Epidermal melanocyte (primary cell): ENCODE results near the gene PPTC7.
"Not testable (repeated sequence)": the region's sequence is repeated elsewhere in the genome, so short reads cannot be mapped to it uniquely, and the experiment has no call there.

ENCODE experiments used
- DNase-seq: peaks from one replicate; pipeline ENCODE4 v3.0.0; 2011; ENCODE audit warnings: low spot score; ENCODE audit not compliant: insufficient read length

PPTC7 gene, protein sequence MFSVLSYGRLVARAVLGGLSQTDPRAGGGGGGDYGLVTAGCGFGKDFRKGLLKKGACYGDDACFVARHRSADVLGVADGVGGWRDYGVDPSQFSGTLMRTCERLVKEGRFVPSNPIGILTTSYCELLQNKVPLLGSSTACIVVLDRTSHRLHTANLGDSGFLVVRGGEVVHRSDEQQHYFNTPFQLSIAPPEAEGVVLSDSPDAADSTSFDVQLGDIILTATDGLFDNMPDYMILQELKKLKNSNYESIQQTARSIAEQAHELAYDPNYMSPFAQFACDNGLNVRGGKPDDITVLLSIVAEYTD

DNA sequence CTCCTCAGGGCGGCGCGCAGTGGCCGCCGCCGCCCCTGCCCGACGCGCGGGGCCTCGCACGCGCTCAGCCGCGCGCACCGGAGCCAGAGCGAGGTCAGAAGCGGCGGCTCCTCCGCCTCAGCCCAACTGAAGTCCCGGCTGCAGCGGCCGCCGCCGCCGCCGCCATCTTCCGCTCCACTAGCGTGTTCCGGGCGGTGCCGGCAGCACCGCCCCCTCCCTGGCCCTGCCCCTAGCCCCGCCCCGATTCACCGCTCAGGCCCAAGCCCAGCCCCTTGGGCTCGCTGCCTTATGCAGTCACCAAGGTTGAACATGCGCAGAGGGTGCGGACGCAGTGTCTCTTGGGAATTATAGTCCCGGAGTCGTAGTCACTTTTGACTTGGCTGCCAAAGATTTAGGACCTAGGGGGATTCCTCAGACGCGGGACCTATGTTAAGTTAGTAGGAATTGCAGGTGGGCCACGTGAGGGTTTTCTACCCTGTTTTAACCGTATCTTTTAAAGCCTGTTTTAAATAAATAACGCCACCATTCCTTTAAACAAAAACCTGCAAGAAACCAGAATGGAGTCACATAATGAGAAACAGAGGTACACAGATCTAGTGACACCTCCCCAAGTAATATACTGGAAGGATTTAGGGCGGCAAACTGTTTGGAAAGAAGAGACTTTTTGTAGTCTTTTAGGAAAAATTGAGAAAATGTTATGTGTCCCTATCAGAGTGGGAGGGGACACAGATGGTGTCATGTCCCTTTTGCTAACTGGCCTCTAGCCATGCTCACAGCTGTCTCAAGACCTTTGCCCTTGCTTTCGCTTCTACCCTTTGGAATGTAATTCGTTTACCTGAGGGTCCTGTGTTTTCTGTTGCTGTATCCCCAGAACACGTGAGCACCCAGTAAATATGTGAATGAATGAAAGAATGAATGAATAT, at the start of gene PPTC7:
Gene PPTC7, minus strand, starts transcription at position 182 of the 923 bp plus-strand sequence. CDS start 287 bp downstream, outside the sequence.
- DNase-seq, result peak; percentile 88

DNA sequence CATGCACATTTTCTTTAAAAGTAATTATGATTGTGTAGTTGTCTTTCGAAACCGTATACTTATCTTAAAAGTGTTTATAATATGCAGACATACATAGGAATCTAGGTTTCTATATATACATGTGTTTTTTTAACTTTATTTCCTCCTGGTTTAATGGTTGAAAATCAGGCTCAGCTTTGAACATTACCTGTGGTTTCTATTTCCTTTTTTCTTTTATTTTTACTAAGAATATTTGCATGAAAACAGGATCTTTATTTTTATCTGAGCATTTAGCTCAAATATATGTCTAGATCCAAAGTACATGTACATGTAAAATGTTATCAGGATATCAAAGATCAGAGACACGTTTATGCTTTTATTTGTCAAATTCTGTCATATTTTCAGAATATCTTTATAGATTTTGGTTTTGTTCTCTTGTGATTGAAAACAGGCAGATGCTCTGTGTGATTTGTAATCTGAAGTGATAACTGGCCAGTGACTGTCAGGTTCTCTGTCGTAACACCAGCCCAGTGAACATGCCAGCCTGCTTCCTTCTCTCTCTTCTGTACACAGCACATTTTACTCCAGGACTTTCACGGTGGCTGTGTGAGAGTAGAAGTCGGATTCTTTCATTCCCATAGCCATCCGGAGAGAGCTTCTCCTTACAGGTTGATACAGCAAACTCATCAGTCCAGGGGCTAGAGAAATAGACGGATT, 44.5 kb upstream of the PPTC7 start:
- DNase-seq, result no peak

DNA sequence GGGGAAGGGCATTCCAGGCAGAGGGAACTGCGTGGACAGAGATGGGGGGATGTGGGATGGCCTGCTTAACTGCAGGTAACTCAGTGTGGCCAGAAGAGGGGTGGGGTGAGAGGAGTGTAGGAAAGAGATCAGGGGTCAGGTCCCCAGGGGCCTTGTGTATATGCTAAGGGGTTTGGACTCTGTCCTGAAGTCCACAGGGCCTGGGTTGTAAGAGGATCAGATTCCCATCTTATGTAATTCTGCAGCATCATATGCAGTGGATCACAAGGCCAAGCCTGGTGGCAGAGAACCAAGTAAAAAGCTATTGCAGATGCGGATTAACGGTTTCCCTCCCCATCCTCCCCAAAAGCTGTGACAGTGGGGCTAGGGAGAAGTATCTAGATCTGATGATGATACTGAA, 39.5 kb upstream of the PPTC7 start:
- DNase-seq, result no peak

DNA sequence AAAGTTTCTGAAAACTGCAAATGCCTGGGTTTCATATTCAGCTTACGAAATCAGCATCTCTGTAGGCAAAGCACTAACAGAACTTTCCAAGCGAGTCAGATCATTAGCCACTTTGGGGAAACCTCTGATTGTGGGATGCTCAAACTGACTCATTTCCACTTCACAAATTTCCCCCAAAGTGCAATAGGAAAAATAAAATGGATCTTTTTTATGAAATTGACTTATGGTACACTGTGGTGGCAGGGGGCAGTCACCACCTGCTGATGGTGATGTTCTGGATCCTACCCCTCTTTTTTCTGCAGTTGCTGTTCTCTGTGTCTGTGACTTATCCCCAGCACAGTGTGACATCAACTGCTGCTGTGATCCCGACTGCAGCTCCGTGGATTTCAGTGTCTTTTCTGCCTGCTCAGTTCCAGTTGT, 36.4 kb upstream of the PPTC7 start:
- no peak for DNase-seq

DNA sequence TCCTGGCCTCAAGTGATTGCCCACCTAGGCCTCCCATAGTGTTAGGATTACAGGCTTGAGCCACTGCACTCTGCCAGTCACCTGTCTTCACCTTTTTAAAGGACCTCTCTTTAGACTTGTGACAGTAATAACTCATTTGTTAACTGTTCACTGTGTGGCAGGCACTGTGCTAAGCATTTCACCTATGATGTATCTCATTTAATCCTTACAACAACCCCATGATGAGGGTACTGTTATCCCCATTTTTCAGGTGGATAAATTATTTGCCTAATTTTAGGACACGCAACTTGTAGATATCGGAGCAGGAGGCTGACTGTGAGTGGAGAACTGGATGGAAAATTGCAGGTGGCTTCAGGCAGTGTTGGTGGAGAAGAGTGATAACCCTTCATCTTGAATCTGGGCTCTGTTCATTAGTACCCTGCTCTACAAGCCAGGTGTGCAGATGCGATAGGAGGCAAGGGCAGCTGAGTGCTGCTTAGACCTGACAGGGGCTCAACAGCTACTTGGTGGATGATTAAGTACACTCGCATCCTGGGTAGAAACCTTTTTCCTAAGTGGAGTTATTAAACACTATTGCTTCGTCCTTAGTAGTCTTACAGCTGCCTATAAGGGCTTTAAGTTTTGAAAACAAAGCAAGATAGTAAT, 33.5 kb upstream of the PPTC7 start:
- no peak for DNase-seq

DNA sequence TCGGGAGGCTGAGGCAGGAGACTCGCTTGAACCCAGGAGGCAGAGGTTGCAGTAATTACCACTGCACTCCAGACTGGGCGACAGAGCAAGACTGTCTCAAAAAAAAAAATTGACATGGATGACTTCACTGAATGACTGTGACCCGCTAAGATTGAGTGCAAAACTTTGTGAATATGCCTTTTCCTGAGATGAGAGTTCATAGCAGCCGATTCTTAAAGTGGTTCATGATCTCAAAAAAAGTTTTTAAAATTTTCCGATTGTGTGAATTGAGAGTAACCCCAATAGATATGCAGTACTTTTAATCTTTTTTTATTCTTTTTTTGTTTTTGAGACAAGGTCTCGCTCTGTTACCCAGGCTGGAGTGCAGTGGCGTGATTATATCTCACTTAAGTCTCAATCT, 32.1 kb upstream of the PPTC7 start:
- no peak for DNase-seq

DNA sequence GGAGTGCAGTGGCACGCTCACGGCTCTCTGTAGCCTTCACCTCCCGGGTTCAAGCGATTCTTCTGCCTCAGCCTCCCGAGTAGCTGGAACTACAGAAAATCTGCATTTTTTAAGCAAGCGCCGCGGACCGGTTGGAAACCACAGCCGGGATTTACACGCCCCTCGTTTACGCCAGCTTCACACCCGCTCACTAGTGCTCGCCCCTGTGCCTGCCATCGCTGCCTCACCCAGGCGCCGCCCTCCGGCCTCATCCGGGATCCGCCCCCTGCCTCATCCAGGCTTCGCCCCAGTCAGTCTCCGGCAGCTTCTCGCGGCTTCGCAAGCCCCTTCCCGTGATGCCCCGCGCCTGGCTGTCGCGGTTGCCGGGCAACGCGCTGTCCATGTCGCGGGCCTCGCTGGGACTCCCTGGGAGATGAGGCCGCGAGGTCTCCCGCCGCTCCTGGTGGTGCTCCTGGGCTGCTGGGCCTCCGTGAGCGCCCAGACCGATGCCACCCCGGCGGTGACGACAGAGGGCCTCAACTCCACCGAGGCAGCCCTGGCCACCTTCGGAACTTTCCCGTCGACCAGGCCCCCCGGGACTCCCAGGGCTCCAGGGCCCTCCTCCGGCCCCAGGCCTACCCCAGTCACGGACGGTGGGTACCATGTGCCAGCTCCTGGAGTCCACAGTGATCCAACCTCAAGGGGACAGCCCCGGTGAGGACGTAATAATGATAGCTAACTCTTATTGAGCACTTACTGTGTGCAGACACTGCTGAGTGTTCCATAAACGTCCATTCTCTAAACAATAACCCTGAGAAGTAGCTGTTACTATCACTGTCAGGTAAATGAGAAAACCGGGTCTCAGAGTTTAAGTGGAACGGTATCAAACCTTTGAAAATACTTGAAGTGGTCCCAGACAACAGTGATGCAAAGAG, 30.9 kb upstream of the PPTC7 start, which contains the start of gene TCTN1:
Gene TCTN1, plus strand, starts transcription at position 359 of the 914 bp plus-strand sequence. Its CDS starts 54 bp downstream, at position 413.
- DNase-seq, result peak; percentile 97

DNA sequence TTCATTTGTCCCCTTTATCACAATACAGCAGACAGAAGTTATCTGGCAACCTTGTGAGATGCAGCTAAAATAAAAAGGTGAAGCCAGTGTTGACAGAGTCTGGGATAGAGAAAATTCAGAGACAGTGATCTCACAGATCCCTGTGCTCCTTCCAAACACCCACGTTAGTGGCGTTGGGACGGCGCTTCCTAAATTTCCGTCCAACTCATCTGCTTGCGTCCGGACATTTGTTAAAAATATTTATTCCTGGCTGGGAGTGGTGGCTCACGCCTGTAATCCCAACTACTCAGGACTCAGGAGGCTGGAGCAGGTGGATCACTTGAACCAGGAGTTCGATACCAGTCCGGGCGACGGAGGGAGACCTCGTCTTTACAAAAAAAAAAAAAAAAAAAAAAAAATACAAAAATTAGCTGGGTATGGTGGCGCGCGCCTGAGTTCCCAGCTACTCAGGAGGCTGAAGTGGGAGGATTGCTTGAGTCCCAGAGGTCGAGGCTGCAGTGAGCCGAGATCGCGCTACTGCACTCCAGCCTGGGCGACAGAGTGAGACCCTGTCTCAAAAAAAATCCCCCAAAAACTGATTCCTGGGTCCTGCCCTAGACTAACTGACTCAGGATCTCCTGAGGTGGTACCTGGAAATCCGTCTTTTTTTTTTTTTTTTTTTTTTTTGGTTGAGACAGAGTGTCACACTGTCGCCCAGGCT, 30.1 kb upstream of the PPTC7 start:
- no peak for DNase-seq

DNA sequence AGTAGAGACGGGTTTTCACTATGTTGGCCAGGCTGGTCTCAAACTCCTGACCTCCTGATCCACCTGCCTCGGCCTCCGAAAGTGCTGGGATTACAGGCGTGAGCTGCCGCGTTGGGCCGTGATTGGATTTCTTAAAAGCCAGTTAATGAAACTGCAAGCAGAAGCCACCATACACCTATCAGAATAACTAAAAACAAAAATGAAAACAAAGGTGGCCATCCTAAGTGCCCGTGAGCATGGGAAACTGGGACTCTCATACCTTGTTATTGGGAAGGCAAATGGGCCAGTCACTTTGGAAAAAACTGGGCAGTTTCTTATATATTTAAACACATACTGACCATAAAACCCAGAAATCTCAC, 23.1 kb upstream of the PPTC7 start:
- DNase-seq, result no peak

DNA sequence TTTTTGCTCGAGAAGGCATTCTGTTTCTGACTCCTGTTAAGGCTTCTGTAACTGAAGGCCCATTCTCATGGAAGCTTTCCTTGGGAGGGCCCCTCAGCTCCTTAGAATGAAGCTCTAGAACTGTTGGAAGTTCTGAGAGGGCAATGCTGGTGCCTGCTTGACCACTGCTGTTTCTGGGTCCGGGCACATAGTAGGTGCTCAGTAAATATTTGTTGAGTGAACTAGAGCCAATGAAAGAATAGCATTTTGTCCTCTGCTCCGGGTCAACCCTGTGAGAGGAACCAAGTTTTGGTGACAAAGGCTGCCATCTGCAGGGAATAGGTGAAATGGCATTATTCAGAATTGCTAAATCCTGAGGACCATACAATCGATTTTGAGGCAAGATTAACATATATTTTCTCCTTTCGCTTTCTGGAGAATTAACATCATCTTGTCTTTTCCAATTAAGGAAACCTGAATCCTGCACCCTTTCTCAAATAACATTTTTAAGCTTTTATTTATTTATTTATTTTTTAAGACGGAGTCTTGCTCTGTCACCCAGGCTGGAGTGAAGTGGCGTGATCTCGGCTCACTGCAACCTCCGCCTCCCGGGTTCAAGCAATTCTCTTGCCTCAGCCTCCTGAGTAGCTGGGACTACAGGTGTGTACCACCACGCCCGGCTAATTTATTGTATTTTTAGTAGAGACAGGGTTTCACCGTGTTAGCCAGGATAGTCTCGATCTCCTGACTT, 19.1 kb upstream of the PPTC7 start:
- DNase-seq, result peak; percentile 59

DNA sequence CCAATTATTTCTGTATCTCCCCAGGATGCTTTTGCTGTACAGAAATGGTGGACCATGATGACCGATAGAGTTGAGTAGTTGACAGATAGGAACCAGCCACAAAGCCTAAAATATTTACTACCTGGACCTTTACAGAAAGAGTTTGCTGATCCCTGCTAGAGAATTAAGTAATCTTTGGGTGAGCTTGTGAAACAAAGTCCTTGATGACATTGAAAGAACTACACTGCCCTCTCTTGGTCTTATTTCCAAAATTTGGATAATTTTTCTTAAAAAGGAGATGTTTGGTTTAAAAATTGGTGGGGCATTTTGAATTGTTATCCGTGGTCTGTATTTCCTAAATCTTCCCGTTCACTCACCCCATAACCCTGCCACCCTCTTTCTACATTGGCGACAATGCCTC, 17.1 kb upstream of the PPTC7 start:
- DNase-seq, result peak; percentile 48

DNA sequence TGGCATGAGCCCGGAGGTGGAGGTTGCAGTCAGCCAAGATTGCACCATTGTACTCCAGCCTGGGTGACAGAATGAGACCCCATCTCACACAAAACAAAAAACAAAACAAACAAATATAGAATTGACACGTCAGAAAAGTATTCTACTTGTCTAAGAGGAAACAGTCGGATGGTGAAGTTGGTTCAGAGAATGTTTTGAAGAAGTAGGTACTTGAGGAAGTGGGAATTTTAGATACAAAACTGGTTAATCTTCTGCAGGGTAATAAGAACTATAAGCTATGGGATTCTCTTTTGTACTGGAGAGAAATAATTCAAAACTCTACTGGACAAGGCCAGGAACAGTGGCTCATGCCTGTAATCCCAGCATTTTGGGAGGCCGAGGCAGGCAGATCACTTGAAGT, 16.2 kb upstream of the PPTC7 start:
- DNase-seq, result no peak

DNA sequence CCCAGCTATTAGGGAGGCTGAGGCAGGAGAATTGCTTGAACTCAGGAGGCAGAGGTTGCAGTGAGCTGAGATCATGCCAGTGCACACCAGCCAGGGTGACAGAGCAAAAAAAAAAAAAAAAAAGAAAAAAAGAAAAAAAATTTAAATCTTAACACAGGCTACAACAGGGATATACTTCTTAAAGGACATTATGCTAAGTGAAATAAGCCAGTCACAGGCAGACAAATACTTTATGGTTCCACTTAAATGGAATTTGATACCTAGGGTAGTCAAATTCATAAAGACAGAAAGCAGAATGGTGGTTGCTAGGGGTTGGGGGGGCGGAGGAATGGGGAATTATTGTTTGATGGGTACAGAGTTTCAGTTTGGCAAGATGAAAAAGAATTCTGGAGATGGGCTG, 14.8 kb upstream of the PPTC7 start:
- DNase-seq, result no peak

DNA sequence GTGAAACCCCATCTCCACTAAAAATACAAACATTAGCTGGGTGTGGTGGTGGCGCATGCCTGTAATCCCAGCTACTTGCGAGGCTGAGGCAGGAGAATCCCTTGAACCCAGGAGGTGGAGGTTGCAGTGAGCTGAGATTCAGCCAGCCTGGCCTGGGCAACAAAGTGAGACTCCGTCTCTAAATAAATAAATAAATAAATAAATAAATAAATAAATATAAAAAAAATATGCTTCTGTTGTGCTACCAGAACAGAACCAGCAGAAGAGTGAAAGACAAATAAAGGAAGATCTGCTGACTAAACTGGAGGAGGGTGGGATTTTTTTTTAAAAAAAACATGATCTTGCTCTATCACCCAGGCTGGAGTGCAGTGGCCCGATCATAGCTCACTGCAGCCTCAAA, 9.8 kb upstream of the PPTC7 start:
- DNase-seq, result not testable (repeated sequence)

DNA sequence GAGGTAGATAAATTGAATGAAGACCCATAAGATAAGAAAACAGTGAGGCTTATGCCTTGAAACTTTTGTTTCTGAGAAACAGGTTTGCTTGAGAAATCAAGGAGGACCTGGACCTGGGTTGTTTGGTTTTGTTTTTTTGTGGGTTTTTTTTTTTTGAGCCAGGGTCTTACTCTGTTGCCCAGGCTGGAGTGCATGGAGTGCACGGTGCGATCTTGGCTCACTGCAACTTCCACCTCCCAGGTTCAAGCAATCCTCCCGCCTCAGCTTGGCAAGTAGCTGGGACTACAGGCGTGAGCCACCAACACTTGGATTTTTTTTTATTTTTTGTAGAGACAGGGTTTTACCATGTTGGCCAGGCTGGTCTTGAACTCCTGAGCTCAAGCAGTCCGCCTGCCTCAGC, 9.0 kb upstream of the PPTC7 start:
- DNase-seq, result no peak

DNA sequence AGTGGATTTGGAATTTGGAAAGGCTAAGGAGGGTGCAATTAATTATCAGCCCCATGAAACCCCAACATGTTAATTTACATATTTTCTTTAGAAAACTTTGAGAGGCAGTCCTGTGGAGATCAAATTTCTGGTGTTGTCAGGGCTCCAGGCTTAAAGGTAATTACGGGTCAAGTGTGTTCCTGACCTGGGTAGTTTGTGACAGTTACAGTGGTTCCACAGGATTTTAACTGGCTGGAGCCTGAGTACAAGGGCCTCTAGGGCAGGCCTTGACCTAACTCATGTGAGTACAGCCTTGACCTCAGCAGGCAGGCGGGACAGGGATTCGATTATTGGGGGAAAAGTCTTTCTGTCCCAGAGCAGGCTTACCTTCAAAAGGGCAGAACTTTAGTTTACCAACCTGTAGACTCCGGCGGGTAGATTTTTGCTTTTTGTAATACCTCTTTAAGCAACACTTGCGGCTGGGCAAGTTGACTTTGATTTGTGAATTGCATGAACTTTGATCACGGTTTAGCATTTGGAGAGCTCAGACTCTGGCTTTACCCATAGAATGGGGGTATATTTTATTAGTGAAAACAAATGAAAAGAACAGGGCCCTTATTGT, 8.4 kb upstream of the PPTC7 start:
- no peak for DNase-seq

DNA sequence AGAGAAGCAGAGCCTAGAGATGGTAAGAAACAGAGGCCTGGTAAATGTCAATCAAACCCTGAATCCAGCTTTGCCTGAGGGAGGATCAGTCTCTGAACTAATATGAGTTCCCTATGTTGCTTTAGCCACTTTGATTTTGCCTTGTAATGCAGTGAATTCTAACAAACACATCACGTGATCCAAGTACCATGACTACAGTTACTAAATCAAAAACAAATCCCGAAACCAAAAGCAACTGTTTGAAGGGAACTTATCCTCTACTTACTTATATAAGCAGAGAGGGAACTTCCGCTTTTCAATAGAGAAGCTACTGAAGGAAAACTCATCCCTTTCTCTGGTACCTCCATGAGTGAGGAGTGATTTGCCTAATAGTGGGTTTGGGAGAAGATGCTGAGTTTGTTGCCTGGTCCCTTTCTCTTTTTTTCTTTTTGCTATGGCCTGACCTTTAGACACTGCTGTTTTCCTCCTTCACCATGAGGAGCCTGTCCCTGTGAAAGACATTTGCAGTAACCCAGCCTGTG, 7.7 kb upstream of the PPTC7 start:
- DNase-seq, result peak; percentile 56

DNA sequence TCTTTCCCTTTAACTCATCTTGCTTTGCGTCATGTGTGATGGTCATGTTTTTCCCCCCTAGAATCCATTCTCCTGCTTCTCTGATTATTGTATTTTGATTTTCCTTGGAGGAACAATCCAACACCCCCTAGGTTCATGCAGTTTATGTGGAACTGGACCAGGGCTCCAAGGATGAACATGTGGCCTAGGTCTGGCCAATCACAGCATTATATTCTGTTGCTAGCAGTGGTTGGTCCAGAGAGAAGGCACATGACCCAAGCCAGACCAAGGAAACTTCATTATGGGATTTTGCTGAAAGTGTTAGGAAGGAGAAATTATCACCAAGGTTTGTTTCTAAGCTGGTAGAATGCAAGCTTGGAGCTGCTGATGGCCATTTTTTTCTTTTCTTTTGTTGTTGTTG, 6.9 kb upstream of the PPTC7 start:
- no peak for DNase-seq
